ENCODE results near the gene CCNK. TPM values are rescaled to one million over a fixed set of nuclear protein-coding genes. Genes with fewer than 3 reads are reported as not detected.
A peak's percentile ranks its signal among the peaks of the same experiment; 100 is the strongest.

CCNK gene
- total RNA-seq, 4 donors from 2014 or later: 23.4 to 66.3 (median 39.0) TPM

DNA sequence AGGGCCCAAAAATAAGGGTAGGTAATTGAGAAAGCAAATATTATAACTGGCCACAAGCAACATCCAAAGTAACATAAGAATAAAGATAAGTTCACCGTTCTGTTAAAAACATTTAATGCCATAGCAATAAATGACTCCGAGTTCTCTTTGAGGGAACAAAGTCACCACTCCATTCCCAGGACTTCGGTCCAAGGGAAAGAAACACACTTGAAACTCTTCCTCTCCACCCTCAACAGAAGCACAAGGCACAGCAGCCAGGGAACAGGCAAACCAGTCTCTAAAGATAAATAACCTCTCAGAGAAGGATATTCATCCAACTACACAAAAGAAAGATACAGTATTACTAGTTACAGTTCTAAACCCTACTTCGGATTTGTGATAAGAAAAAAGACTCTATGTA lies 3.1 kb upstream of the CCNK start:
- H3K4me1 ChIP-seq: peaks cover 47% of the 10 kb centered on the region

GRCh38 chr14:99479160-99479905 lies 1.9 kb upstream of the CCNK start:
- Histone ChIP-seq H3K4me3 (peak overlapping the region; percentile 85), H3K9me3 (no peaks in the 10 kb centered on the region), H3K4me1 (peaks cover 58% of the 10 kb centered on the region), H3K36me3 (no peaks in the 10 kb centered on the region), H3K27me3 (no peaks in the 10 kb centered on the region), H3K27ac (peak overlapping the region; percentile 96)
- DNase-seq (ENCODE audit: low spot score in 2 of 2): no peak
- TF ChIP-seq, protein P1, sequence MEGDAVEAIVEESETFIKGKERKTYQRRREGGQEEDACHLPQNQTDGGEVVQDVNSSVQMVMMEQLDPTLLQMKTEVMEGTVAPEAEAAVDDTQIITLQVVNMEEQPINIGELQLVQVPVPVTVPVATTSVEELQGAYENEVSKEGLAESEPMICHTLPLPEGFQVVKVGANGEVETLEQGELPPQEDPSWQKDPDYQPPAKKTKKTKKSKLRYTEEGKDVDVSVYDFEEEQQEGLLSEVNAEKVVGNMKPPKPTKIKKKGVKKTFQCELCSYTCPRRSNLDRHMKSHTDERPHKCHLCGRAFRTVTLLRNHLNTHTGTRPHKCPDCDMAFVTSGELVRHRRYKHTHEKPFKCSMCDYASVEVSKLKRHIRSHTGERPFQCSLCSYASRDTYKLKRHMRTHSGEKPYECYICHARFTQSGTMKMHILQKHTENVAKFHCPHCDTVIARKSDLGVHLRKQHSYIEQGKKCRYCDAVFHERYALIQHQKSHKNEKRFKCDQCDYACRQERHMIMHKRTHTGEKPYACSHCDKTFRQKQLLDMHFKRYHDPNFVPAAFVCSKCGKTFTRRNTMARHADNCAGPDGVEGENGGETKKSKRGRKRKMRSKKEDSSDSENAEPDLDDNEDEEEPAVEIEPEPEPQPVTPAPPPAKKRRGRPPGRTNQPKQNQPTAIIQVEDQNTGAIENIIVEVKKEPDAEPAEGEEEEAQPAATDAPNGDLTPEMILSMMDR (IDR thresholded peaks at IDR 0.05): no peak
- no peak for TF ChIP-seq EP300 (IDR thresholded peaks at IDR 0.05)
- TF ChIP-seq POLR2AphosphoS5 (IDR thresholded peaks at IDR 0.05): no peak
- no peak for TF ChIP-seq POLR2A (IDR thresholded peaks at IDR 0.05)
- 15% methylated on average over 18 of the region's 18 CpGs for WGBS

More for the DNA sequence above, 3.1 kb upstream of the CCNK start:
- Histone ChIP-seq H3K9me3 (no peaks in the 10 kb centered on the region), H3K36me3 (no peaks in the 10 kb centered on the region), H3K27ac (no peak overlapping the region), H3K27me3 (no peaks in the 10 kb centered on the region), H3K4me3 (no peak overlapping the region)
- DNase-seq (ENCODE audit: low spot score in 2 of 2): no peak
- 73% methylated on average over 4 of the region's 4 CpGs for WGBS
- TF ChIP-seq, protein P1 (IDR thresholded peaks at IDR 0.05): no peak
- TF ChIP-seq EP300 (IDR thresholded peaks at IDR 0.05) (no peak), POLR2A (IDR thresholded peaks at IDR 0.05) (no peak), POLR2AphosphoS5 (IDR thresholded peaks at IDR 0.05) (no peak)

DNA sequence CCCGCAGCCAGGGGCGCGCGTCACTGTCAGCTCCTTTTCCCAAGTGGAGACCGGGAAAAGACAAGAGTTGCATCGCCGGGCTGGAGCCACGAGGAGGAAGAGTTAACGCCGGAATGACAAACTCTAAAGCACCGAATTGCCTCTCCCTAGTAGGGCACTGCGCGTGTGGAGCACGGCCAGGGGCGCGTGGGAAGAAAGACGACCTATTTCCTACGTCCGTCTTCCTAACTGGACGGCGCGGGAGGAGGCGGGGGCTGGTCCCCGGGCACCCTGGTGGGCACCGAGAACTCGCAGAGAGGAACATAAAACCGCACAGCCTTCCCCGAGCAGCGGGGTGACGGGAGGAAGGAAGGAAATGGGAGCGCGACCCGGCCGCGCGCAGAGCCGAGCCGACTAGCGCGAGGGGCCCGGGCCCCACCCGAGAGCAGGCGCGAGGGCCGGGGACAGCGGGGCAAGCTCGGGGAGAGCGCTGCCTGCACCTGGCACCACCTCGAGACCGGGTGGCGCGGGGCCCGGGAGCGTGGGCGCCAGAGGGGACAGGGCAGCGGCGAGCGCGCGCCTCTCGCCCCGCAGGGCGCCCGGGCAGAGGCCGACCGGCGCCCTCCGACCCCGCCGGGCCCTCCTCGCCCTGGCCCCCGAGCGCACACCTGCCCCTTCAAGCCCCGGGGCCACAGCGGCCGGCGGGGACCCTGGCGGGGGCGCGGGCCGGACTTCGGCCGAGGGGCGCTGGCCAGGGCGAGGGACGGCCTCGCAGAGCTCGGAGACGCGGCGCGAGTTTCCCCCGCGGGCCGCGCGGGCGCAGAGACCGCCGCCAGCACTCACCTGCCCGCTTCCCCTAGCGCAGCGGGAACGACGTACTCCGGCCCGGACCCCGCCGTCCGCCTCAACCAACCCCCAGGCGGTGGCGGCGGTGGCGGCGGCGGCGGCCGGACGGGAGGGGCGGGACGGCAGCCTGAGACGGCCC lies 1.0 kb upstream of the CCNK start, which contains the start of gene SETD3:
Gene SETD3 (minus strand): TSS at position 954 of the 964 bp plus-strand sequence. CDS start 15,054 bp downstream, outside the sequence.
- 0% methylated on average over 53 of the region's 122 CpGs for WGBS
- TF ChIP-seq EP300 (IDR thresholded peaks at IDR 0.05) (no peak), POLR2AphosphoS5 (IDR thresholded peaks at IDR 0.05) (peak in 1 of 3 donors; percentile 26), POLR2A (IDR thresholded peaks at IDR 0.05) (peak in 1 of 2 donors; percentile 11)
- TF ChIP-seq, protein P1 (IDR thresholded peaks at IDR 0.05): peak in 1 of 2 donors; percentile 10
- Histone ChIP-seq H3K27me3 (no peaks in the 10 kb centered on the region), H3K4me3 (peak within 1 kb of the TSS; percentile 85), H3K4me1 (peaks cover 53% of the 10 kb centered on the region), H3K9me3 (no peaks in the 10 kb centered on the region), H3K36me3 (no peaks in the 10 kb centered on the region), H3K27ac (peak within 1 kb of the TSS; percentile 96)
- DNase-seq (ENCODE audit: low spot score in 2 of 2): peak; percentile 83 to 86

GRCh38 chr14:99481745-99482099 lies 513 bp downstream of the CCNK start:
- TF ChIP-seq, protein P1 (IDR thresholded peaks at IDR 0.05): no peak
- TF ChIP-seq POLR2AphosphoS5 (IDR thresholded peaks at IDR 0.05) (no peak), POLR2A (IDR thresholded peaks at IDR 0.05) (no peak), EP300 (IDR thresholded peaks at IDR 0.05) (no peak)
- Histone ChIP-seq H3K9me3 (no peaks in the 10 kb centered on the region), H3K27me3 (no peaks in the 10 kb centered on the region), H3K27ac (peak overlapping the region; percentile 91), H3K4me1 (peaks cover 48% of the 10 kb centered on the region), H3K4me3 (peak overlapping the region; percentile 85), H3K36me3 (no peaks in the 10 kb centered on the region)
- WGBS: under 1% methylated on average over 17 of the region's 17 CpGs
- no peak for DNase-seq (ENCODE audit: low spot score in 2 of 2)

Data from suprapubic skin (tissue), 4 donors.